Measurements from ENCODE around the gene CEND1. TPM values are rescaled to one million over a fixed set of nuclear protein-coding genes. Genes with fewer than 3 reads are reported as not detected.

CEND1 gene
- total RNA-seq, 1 donor, result 1.2 TPM

DNA sequence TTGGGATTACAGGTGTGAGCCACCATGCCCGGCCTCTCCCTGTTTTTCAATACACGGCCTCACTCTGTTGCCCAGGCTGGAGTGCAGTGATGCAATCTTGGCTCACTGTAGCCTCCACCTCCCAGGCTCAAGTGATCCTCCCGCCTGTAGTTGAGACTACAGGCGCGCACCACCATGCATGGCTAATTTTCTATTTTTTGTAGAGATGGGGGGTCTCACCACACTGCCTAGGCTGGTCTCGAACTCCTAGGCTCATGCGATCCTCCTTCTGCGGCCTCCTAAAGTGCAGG, 24.1 kb downstream of the CEND1 start:
- no peak for DNase-seq (ENCODE audit: low read depth)
- TF ChIP-seq, protein P1, sequence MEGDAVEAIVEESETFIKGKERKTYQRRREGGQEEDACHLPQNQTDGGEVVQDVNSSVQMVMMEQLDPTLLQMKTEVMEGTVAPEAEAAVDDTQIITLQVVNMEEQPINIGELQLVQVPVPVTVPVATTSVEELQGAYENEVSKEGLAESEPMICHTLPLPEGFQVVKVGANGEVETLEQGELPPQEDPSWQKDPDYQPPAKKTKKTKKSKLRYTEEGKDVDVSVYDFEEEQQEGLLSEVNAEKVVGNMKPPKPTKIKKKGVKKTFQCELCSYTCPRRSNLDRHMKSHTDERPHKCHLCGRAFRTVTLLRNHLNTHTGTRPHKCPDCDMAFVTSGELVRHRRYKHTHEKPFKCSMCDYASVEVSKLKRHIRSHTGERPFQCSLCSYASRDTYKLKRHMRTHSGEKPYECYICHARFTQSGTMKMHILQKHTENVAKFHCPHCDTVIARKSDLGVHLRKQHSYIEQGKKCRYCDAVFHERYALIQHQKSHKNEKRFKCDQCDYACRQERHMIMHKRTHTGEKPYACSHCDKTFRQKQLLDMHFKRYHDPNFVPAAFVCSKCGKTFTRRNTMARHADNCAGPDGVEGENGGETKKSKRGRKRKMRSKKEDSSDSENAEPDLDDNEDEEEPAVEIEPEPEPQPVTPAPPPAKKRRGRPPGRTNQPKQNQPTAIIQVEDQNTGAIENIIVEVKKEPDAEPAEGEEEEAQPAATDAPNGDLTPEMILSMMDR (IDR thresholded peaks at IDR 0.05; ENCODE audit: insufficient read depth, low read length), result no peak
- no peak overlapping the region for H3K4me3 ChIP-seq (ENCODE audit: low read depth, low read length)

DNA sequence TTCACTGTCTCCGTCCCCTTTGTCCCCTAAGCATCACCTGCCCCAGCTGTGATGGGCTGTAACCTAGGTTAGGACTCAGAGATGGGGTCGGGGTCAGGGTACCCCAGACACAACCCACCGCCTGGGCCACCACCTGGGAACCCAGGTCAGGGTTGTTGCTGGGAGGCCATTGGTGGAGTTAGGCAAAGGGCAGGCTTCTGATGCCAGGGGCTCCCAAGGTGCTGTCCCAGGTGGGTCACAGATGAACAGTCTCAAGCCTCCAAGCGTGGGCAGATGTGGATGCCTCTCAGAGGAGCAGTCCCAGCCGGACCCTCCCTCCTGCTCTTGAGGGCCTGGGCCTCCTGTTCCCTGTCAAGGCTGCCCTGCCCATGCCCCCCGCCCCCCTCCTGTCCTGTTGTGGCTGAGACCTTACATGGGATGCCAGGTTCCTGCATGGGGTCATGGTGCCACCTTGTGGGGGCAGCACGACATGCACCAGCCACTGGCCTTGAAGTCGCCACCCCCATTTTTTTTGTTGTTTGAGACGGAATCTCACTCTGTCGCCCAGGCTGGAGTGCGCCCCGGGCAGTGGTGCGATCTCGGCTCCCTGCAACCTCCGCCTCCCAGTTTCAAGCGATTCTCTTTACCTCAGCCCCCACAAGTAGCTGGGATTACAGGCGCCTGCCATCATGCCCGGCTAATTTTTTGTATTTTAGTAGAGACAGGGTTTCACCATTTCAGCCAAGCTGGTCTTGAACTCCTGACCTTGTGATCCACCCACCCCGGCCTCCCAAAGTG, 24.7 kb downstream of the CEND1 start:
- peak; percentile 44 for DNase-seq (ENCODE audit: low read depth)
- TF ChIP-seq, protein P1 (IDR thresholded peaks at IDR 0.05; ENCODE audit: insufficient read depth, low read length), result peak; percentile 56
- H3K4me3 ChIP-seq (ENCODE audit: low read depth, low read length), result no peak overlapping the region

DNA sequence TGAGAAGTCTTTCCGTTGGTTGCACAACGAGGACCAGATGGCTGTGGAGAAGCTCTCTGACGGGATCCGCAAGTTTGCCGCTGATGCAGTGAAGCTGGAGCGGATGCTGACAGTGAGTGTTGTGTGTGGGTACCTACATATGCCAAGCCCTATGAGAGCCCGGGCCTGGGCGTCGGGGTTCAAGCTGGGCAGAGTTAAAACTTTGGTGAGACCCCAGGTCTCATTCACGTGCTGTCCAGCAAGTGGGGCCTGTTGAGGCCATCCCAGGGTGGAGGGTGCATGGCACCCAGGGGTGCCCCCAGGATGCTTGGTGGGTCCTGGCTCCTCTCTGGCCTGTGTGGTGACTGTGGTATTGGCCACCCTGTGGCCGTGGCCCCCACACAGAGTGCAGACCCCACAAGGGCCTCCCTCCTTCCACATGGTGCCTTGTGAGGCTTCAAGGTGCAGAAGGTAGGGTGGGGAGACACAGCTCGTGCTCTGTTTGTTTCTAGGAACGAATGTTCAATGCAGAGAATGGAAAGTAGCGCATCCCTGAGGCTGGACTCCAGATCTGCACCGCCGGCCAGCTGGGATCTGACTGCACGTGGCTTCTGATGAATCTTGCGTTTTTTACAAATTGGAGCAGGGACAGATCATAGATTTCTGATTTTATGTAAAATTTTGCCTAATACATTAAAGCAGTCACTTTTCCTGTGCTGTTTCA, 25.4 kb downstream of the CEND1 start:
- DNase-seq (ENCODE audit: low read depth), result no peak
- no peak overlapping the region for H3K4me3 ChIP-seq (ENCODE audit: low read depth, low read length)
- TF ChIP-seq, protein P1 (IDR thresholded peaks at IDR 0.05; ENCODE audit: insufficient read depth, low read length), result no peak

DNA sequence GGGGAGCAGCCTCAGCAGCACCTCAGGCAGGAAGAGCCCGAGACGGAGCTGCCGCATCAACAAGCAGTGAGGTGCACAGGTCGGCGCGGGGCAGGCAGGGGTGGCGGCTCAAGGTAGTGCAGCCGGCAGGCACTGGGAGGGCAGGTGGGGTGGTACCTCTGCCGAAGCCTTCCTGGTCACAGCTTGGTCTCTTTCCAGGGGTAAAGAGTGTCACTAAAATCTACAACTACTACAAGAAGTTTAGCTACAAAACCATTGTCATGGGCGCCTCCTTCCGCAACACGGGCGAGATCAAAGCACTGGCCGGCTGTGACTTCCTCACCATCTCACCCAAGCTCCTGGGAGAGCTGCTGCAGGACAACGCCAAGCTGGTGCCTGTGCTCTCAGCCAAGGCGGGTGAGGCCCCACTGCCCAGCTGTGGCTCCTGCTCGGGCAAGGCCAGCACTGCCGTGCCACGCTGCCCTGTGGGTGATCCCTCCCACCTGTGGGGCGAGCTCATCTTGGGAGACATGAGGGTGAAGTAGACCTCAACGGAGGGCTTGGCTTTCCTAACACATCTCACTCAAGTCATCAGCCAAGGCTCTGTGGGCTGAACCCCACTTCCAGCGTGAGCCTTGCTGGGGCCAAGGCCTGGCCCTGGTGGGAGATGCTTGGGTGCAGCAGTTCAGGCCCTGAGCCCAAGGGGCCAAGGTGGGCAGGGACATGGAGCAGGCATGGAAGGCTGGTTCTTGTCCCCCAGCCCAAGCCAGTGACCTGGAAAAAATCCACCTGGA, 26.2 kb downstream of the CEND1 start:
- no peak overlapping the region for H3K4me3 ChIP-seq (ENCODE audit: low read depth, low read length)
- DNase-seq (ENCODE audit: low read depth), result no peak
- TF ChIP-seq, protein P1 (IDR thresholded peaks at IDR 0.05; ENCODE audit: insufficient read depth, low read length), result no peak

DNA sequence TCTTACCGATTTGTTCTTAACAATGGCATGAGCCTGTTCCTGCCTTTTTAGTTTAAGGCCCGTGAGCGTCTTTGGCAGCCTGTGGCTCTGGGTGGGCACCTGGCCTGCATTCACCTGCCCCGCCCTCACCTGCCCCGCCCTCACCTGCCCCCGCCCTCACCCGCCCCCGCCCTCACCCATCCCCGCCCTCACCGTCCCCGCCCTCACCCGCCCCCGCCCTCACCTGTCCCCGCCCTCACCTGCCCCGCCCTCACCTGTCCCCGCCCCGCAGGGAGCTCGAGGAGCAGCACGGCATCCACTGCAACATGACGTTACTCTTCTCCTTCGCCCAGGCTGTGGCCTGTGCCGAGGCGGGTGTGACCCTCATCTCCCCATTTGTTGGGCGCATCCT, 26.8 kb downstream of the CEND1 start:
- no peak for DNase-seq (ENCODE audit: low read depth)
- TF ChIP-seq, protein P1 (IDR thresholded peaks at IDR 0.05; ENCODE audit: insufficient read depth, low read length), result no peak
- no peak overlapping the region for H3K4me3 ChIP-seq (ENCODE audit: low read depth, low read length)

DNA sequence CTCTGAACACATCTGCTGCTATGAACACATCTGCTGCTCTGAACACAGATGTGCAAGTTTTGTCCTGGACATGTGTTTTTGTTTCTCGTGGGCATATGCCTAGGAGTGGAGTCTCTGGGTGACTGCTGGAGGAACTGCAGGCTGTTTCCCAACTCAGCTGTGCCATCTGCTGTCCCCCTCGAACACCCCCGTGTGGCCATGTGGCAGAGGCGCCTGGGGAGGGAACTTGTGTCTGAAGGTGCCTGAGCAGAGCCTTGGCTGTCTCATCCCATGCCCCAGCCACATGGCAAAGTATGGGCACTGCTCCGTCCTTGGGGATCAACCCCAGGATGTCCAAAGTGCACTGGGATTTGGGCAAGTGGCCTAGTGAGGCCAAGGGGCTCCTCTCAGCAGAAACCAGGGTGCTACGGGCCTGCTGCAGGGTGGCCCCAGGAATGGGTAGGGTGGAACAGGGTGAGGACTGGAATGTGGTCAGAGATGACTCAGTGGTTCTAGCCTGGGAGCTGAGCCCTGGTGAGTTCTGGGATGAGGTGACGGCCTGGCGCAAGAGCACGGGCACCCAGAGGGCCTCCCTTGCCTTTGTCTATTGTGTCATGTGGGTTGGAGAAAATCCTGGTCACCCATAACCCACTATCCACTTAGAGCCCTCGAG, 27.3 kb downstream of the CEND1 start:
- peak; percentile 73 for DNase-seq (ENCODE audit: low read depth)
- TF ChIP-seq, protein P1 (IDR thresholded peaks at IDR 0.05; ENCODE audit: insufficient read depth, low read length), result peak; percentile 38
- no peak overlapping the region for H3K4me3 ChIP-seq (ENCODE audit: low read depth, low read length)

Data from fibroblast of the aortic adventitia (primary cell).